IPS-NIHi7 (cell line): ENCODE data around the gene SMIM45.
A peak's percentile ranks its signal among the peaks of the same experiment; 100 is the strongest.

ENCODE experiments used
- DNase-seq: peaks from one replicate; pipeline ENCODE4 v3.0.0; 2012; ENCODE audit warnings: mixed read lengths; ENCODE audit errors: extremely low spot score

The SMIM45 gene

DNA sequence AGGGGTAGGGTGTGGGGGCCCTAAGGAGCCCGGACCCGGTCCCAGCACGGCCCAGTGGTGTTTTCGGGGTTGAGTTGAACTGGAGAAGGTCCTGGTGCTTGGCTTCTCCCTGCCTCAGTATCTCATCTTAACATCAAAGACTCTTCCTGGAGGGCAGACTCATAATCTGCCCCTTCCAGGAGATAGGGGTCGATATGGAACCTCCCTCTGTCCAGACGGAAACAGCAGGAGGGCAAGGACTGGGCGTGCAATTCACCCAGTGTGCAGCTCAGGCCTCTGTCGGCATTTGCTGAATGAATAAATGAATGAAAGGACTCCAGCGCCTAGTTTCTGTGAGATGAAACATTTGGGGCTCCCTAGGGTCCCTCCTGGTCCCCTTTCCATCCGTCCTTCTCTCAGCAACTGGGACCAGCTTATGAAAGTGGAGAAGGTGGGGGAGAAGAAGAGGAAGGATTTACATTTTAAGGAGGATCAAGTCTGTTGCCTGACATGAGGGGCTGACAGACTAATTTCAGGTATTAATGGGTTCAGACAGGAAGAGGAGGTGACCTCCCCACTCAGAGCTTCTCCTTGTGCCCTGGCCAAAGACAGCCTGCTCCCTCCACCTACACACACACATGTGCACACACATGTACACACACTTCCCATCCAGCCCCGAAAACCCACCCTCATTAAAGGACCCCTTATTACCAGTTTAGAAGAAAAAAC lies 36.0 kb upstream of the SMIM45 start:
- no peak for DNase-seq

DNA sequence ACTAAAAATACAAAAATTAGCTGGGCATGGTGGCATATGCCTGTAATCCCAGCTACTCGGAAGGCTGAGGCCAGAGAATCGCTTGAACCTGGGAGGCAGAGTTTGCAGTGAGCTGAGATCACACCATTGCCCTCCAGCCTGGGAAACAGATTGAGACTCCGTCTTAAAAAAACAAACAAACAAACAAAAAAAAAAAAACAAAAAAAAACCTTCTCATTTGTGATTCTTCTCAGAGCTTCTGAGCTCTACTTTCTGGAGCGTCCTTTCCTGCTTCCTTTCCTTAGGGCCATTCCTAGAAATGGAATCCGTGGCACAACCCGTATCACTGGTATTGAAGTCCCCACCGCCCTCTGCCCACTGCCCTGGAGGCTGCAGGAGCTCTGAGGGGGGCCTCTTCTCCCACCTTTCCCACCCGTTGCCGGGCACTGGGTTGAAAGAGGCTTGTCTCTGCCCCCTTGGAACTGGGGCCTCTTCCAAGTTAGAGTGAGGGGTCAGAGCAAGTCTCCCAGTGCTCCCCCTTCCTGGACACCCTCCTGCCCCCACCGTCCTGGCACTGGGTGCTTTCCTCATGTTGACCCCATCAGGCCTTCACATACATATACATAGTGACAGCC lies 35.1 kb upstream of the SMIM45 start:
- DNase-seq, result no peak

DNA sequence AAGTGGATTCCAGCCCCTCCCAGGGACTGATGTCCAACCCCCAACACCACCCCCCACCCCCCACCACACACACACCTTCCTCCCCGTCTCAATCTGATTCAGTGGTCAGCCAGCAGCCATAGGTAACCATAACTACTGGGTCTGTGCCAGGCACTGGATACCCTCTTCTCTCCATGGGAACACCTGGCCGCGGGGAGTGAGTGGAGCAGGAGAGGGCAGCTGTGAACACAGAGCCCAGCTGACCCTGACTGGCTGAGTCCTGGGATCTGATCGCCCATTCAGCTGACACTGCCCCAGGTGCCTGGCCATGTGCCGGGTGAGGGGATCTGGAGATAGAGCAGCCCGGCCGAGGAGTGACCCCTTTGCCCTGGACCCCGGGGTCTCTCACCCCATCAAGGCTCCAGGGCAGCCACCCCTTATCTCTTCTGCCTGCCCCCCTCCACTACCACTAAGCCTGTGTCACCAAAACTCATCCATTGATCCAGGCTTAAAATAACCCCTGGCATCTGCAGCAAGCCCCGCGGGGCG lies 34.5 kb upstream of the SMIM45 start:
- DNase-seq, result no peak

DNA sequence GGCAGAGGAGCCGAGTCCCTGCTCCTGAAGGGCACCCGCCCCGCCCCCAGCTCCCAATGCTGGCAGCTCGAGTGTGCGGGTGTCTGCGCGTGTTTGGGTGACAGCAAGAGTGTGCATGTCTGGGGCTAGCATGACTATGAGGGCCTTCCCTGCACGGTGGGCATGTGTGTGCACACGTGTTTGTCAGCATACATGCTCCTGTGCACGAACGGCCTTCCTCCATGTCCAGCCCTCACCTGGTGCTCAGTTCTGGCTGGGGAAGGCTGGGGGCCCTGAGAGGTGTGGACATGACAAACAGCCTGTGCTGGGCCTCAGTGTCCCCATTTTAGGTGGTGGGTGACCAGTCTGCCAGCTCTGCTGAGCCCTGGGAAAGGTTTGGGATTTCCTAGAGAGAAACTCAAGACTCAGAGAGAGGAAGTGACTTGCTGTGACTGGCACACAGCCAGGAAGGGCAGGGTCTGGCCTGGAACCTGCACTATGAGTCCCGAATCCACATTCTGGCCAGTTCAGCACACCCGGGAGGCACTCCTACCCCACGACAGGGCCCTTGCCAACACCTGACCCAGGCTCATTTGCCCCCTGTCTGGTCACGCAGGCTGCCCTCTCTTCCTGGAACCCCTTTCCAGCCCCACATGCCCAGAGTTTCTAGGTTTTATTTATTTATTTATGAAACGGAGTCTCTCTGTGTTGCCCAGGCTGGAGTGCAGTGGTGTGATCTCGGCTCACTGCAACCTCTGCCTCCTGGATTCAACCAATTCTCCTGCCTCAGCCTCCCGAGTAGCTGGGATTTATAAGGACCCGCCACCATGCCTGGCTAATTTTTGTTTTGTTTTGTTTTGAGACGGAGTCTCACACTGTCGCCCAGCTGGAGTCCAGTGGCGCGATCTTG lies 33.8 kb upstream of the SMIM45 start:
- no peak for DNase-seq

DNA sequence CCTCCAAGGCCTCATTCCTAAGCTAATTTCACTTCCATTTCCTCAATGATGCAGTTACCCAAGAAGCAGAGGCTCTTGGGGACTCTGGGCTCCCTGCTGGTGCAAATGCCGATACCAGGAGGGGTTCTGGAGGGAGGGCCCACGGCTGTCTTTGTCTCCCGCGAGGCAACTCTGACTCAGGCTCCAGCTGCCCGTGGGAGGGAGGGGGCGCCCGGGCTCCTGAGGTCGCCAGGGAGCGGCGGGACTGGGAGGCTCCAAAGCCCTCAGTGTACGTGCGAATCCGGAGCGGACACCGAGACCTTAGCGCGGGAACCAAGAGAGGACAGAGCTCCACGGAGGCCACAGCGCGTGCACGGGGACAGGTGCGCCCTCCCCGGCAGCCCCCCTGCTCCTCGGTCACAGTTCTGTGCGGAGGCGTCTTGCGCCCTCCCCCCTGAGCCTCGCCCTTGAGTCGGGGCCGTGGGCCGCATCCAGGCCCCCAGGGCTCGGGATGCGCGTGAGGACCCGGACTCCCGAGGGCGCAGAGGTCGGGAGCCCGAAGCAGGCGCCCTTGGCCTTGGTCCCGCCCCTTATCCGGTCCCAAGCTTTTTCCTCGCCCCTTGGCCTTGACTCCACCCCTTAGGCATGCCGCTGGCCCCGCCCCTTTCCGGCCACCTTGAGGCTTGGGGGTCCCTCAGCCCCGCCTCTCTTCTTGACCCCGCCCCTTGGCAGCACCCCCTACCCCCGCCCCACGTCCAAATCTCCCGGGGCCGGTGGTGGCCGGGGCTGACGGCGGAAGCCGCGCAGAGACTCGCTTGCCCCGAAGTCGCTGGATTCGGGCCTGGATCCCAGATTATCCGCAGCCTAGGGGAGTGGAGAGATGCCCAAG lies 32.4 kb upstream of the SMIM45 start:
- DNase-seq, result peak; percentile 95

DNA sequence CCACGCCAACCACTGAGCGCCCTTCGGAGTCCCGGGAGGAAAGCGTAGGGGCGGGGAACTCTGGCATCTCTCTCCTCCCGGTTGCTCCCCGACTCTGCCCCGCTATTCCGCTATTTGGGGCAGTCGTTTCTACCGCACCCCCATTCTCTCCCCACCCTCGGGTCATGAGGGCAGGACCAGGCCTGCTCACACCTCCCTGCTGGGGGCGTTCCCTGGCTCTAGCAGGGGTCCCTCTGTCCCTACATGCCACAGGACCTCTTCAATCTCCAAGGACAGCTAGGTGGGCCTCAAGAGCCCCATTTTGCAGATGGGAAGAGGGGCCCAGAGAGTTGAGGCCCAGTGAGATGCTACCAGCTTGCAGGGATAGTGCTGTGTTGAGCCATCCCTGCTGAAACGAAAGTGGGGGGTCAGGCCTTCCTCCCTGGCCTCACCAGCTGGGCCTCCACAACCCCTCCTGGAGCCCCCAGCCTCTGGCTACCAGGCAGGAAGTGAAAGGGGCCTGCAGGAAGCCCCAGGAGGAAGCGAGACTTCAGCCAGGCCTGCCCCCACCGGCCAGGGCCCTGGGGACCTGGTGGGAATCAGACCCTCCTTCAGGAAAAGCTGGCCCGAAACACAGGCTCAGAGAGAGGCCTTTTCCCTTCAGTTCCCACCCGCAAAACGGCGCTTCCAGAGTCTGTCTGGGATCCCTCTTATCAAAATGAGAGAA lies 31.5 kb upstream of the SMIM45 start:
- no peak for DNase-seq

DNA sequence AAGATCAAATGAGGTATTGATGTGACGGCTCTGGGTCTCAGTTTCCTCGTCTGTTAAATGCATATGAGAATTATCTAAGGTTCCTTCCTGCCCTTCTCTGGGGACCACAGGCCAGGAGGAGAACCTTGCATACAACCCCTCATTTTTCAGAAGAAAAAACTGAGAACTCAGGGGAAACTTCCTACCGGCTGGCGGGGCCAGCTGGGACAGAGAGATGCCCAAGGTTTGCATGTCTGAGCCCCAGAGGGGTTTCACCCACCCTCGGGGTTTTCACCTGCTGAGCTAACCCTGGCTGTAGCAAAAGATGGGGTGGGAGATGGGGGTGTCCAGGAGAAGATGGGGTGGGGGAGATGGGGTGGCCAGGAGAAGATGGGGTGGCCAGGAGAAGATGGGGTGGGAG lies 29.6 kb upstream of the SMIM45 start:
- DNase-seq, result no peak

DNA sequence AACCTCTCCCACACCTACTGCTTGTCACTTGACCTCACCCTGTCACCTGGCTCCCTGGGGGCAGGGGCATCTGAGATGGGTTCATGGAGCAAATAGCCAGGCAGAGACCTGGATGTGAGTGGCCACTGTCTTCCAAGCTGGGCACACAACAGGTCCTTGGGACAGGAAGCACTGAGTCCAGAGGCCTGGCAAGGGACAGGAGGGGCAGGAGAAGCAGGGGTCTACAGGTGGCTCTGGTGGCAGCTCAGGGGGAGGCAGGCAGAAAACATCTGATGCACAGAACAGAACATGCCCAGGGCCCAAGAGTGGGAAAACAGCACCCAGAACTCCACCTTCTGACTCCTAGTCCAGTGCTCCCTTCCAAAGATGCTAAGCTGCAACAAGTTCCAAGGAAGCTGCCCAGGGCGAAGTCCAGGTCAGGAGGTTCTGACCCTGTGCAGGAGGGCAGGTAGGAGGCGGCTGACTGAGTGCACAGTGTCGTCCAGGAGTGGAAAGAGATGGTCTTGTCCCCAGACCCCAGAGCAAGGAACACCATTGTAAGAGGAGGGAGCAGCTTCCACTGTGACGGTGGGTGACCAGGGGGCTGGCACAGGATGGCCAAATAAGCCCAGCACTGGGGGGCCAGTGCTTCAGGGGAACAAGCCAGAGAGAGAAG lies 28.9 kb upstream of the SMIM45 start:
- DNase-seq, result no peak

DNA sequence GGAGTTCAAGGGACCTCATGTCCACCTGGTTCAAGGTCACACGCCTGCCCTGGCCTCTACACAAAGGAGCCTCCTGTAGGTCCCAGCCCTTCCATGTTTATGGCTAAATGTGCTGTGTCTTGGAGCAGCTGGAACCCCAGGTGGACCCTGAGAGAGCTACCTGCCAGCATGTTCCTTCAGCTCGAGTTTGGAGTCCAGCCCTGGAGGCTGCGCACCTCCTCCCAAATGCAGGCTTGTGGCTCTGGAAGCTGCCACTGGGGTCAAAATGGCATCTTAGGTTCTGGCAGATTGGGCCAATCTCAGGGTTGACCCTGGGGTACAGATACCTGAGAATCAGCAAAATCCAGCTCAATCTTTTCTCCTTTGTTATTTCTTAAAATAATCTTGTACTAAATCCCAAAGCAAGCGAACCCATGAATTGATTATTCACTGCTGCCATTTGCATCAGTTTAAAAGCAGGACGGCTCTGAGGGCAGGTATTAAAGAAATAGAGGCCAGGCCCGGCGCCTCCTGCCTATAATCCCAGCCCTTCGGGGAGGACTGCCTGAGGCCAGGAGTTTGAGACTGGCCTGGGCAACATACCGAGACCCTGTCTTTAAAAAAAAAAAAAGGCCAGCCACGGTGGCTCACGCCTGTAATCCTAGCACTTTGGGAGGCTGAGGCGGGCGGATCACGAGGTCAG lies 28.2 kb upstream of the SMIM45 start:
- DNase-seq, result no peak

DNA sequence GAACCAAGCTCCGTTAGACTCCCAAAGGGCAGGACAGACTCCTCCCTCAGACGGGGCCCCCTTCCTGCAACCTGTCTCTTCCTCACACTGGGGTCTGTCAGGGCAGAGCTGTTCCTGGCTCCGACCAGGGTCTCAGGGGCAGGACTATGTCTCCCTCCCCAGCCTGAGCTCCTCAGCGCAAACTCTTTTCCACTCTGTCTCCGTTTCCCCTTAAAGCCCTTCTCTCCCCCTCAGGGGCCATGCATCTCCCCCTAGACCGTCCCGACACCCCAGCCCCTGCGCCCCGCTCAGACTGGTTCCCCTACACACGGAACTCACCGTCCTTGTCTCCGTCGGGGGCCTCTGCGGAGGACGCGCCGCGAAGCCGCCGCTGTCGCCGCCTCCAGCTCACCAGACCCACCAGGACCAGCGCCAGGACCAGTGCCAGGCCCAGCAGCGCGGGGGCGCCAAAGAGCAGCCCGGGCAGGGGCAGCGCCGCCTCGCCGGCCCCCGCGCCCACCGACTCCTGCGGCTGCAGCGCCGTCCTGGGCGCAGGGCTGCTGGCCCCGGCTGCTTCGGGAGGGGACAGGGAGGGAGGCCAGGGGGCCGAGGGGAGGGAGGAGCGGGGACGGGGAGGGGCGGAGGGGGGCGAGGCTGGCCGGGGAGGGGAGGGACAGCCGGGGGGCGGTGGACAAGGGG lies 26.0 kb upstream of the SMIM45 start:
- peak; percentile 82 for DNase-seq

DNA sequence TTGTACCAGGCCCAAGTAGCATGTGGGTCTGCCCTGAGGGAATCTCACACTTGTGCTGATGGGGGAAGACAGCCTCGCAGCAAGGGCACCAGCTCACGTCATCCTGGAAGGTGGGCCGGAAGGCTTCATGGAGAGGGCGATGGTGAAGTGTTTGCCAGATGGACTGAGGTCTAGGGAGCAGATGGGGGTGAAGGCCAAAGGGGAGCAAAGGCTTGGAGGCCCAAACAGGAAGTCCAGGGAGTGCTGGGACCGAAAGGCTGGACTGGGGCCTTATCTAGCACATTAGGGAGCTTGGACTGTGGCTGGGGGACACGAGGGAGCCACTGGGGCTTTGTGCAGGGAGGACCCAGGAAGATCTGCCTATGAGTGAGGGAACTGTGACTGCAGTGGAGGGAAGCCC lies 24.1 kb upstream of the SMIM45 start:
- DNase-seq, result no peak

DNA sequence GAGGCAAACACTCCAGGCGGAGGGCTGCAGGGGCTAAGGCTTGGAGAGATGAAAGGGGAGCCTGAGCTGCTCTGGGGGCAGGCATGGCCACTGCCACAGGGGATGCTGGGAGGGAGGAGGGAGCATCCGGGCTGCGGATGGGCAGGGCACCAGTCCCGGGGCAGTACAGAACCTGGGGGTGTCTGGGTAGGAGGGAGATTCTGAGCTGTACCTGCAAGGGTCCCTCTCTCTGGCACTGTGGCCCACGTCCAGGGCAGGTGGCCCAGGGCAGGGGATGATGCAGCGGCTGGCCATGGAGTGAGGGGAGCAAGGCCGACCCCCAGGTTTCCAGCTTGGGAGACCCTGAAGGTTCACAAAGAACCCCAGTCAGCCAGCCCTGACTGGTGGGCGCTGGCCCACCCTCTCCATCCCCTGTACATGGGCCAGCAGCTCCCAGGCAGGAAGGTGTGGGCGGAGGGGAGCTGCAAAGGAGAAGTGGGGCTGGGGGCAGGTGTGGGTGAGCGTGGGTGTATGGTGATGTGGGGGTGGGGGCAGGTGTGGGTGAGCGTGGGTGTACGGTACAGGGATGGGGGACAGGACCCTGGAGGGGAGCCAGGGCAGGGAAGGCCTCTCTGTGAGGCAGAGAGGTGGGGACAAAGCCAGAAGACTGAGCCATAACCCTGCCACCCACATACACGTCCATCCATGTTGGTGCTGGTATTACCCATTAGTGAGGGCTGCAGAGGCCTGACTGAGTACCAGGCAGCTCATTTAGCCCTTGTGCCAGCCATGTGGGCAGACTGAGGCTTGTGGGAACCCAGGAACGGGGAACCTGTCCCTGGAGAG lies 23.1 kb upstream of the SMIM45 start:
- DNase-seq, result no peak

DNA sequence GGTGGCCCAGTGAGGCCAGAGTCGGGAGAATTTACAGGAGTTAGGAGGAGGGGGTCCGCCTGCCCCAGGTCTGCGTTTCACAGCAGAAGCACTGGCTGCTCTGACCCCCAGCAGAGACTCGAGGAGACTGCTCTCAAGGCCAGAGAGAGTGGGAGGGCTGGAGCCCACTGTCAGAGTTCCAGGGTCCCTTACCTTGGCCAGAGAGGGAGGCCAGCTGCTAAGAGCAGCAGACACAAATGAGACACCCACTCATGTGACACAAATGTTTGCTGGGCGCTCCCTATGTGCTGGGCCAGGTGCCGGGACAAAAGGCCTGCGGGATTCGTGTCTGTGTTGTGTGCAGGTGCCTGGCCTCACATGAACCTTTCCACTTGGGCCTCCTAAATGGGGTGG lies 22.5 kb upstream of the SMIM45 start:
- DNase-seq, result no peak

DNA sequence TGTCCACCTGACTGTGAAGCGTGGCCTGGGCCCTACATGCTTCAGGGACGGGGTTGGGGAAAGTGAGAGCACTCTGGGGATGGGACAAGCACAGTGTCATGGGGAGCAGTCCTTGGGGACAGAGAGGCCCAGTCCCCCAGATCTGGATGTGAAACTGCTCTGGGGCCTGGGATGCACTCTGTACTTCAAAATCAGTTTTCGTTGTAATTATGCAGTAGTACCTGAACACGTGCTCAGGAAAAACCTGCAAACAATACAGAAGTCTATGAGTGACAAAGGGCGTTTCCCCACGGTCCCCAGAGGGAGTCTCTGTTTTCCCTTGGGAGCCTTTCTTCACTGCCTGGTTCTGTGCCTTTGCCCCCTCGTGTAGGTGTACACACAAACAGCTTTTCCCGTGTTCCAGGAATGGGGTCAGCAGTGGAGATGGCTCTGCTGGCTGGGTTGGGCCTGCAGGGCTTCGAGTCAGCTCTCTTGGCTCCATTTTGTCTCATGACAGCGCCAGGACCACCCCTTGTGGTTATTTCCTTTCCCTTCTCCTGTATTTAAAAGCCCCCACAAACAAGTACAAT lies 20.2 kb upstream of the SMIM45 start:
- DNase-seq, result no peak

DNA sequence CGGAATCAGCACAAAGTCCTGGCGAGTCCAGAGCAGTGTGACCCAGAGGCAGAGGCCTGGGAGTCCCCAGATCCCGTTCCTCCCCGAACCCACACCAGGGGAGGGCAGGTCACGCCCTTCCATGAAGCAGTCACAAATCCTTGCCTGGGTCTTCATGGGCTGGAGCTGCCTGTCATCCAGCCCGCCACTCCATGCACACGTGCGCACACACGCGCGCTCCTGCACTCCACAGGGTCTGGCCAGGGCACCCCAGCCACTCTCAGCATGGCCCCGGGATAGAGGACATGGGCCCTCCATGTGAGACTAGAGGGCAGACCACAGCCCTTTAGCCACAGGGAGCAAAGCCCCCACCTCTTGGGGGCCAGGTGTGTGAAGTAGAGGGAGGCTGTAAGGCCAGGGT lies 19.6 kb upstream of the SMIM45 start:
- DNase-seq, result no peak

DNA sequence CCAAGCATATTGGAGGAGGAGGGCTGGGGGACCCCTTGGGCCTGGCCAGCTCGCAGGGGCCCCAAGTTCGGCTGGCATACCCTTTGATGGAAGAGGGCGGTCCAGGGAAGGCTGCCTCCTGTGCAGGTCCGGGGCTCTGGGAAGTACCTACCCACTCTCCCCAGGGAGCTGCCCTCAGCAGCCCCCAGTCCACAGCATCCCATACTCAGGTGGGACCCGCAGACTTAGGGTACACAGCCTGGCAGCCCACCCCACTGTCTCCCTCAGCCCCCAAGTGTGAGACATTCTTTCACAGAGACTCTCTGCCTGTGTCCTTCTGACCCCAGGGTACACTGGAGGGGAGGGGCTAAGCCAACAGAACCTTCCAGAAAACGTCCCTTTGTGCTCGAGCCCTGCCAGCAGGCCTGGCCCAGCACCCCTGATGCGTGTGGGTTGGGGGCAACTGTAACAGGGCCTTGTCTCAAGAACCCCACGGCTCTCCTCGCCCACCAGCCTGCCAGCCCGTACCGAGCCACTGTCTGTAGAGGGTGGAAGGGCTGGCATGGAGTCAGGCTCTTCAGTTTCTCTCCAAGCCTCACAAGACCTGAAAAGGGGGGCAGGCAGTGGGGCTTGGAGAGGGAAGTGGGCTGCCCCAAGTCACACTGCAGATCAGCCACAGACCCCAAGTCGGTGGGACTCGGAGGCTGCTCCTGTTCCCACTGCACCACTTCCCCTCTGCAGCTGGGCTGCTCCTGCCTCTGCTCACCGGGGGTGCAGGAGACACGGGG lies 18.4 kb upstream of the SMIM45 start:
- no peak for DNase-seq

DNA sequence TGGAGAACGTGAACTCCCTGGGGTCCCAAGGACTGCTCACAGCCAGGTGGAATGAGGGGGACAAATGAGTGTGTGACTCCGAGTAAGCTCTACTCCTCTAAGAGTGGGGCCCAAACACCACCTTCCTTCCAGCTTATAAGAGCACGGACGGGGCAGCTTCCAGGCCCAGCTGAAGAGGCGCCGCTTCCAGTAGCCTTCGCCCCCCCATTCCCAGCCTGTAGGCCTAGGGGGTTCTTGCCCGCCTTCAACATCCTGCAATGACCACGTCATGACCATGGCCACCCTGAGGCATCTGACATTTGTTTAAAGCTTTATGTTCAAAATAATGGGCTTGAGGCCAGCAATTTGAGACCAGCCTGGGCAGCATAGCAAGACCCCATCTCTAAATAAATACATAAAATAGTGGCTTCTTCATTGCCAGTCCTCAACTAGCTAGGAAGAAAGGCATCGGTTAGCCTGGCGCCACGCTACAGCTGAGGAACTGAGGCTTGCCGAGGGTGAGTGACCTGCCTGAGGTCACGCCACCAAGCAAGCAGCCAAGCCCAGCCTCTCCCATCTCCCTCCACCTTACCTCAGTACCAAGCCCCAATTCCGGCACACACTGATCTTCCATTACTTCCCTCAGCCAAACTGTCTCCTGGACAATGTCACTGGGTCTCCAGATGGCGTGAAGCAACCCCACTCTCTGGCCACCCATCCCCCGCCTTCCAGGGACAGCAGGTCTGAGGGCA lies 17.5 kb upstream of the SMIM45 start:
- DNase-seq, result no peak
